ENCODE results near the gene EML4.

DNA sequence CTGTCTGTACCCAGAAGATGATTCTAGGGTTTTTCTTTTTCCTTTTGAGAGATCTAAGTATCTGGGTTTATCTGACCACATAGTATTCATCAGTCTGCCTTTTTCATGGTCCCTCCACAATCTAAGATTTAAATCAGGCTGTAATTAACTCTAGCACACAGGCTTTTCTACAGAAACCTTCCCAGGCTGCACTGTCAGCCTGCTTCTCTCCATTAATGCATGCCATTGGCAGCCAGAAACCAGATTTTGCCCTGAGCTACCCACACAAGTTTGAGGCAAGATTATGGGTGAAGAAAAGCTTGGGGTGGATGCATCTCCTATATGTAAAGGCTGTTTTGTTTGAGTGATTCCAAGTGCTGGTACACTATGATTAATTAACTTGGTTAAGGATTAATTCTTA, 45.7 kb upstream of the EML4 start:
- TF ChIP-seq CEBPB (tag; IDR thresholded peaks at IDR 0.05): no peak
- TF ChIP-seq SAFB2 (IDR thresholded peaks at IDR 0.05; ENCODE audit: borderline replicate concordance, low read depth, low read length, severe bottlenecking): no peak
- TF ChIP-seq, protein P1, sequence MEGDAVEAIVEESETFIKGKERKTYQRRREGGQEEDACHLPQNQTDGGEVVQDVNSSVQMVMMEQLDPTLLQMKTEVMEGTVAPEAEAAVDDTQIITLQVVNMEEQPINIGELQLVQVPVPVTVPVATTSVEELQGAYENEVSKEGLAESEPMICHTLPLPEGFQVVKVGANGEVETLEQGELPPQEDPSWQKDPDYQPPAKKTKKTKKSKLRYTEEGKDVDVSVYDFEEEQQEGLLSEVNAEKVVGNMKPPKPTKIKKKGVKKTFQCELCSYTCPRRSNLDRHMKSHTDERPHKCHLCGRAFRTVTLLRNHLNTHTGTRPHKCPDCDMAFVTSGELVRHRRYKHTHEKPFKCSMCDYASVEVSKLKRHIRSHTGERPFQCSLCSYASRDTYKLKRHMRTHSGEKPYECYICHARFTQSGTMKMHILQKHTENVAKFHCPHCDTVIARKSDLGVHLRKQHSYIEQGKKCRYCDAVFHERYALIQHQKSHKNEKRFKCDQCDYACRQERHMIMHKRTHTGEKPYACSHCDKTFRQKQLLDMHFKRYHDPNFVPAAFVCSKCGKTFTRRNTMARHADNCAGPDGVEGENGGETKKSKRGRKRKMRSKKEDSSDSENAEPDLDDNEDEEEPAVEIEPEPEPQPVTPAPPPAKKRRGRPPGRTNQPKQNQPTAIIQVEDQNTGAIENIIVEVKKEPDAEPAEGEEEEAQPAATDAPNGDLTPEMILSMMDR (IDR thresholded peaks at IDR 0.05 in 2 of 3, conservative IDR thresholded peaks at IDR 0.05 in 1 of 3; ENCODE audit: insufficient read depth in 2 of 3, low read depth in 1 of 3, low read length in 3 of 3): no peak
- TF ChIP-seq, protein P2, sequence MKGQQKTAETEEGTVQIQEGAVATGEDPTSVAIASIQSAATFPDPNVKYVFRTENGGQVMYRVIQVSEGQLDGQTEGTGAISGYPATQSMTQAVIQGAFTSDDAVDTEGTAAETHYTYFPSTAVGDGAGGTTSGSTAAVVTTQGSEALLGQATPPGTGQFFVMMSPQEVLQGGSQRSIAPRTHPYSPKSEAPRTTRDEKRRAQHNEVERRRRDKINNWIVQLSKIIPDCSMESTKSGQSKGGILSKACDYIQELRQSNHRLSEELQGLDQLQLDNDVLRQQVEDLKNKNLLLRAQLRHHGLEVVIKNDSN (CRISPR knock-in tag; IDR thresholded peaks at IDR 0.05): no peak
- TF ChIP-seq ATF7 (IDR thresholded peaks at IDR 0.05): no peak
- no peak for TF ChIP-seq MAFK (IDR thresholded peaks at IDR 0.05; ENCODE audit: low read length)
- TF ChIP-seq, protein P3, sequence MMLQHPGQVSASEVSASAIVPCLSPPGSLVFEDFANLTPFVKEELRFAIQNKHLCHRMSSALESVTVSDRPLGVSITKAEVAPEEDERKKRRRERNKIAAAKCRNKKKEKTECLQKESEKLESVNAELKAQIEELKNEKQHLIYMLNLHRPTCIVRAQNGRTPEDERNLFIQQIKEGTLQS (IDR thresholded peaks at IDR 0.05): no peak
- TF ChIP-seq, protein P3 (CRISPR knock-in tag; conservative IDR thresholded peaks at IDR 0.05): no peak
- TF ChIP-seq ZEB2 (IDR thresholded peaks at IDR 0.05): no peak
- TF ChIP-seq STAG1 (CRISPR knock-in tag; IDR thresholded peaks at IDR 0.05; ENCODE audit: borderline replicate concordance): no peak
- no peak for TF ChIP-seq POLR2AphosphoS5 (IDR thresholded peaks at IDR 0.05; ENCODE audit: control insufficient read depth, insufficient read depth, low read depth, low read length)
